IMR-90 (cell line): Measurements from ENCODE around the gene ENOX1. TPM values are rescaled to one million over a fixed set of nuclear protein-coding genes. Genes with fewer than 3 reads are reported as not detected.
A peak's percentile ranks its signal among the peaks of the same experiment; 100 is the strongest.

Experiments
- ATAC-seq: fragments of 200-7000 bp; cut with Tn5 transposase; 2 replicates; pipeline ENCODE4 v1.9.1; 2020; ENCODE audit warnings: low read depth, mild to moderate bottlenecking, moderate library complexity
- BruUV-seq: library from RNA; stranded (reverse); fragments of 400-500 nt; replicated peaks from 2 replicates; lab custom pipeline; 2021; lab: Mats Ljungman, UMichigan
- CTCF ChIA-PET: fragments of 300-600 bp; formaldehyde crosslinking; extraction: SDS; loops from one replicate; lab custom pipeline; 2021; ENCODE audit warnings: antibody characterized with exemption; lab: Yijun Ruan, JAX
- POLR2A ChIA-PET: fragments of 300-600 bp; sonication (Branson Sonifier 250); formaldehyde crosslinking; loops from one replicate; lab custom pipeline; 2022; ENCODE audit warnings: antibody characterized with exemption; ENCODE audit not compliant: unreplicated experiment; lab: Charles Lee
- DNase-seq: peaks from one replicate; pipeline ENCODE4 v3.0.0; 2013
- H2AFZ ChIP-seq: replicated peaks from 2 replicates; pipeline ENCODE3; 2013; ENCODE audit warnings: low read length, mild to moderate bottlenecking; ENCODE audit not compliant: poor library complexity
- H2AK5ac ChIP-seq: 2 replicates; pipeline ENCODE4 v1.6.1; 2013; ENCODE audit warnings: low read depth, low read length, inconsistent platforms
- H2AK9ac ChIP-seq: replicated peaks from 2 replicates; pipeline ENCODE3; 2013; ENCODE audit warnings: mild to moderate bottlenecking, low read depth, low read length, moderate library complexity; ENCODE audit not compliant: poor library complexity
- H2BK120ac ChIP-seq: 2 replicates; pipeline ENCODE4 v1.6.1; 2013; ENCODE audit warnings: low read depth, low read length, inconsistent platforms
- H2BK15ac ChIP-seq: 3 replicates; pipeline ENCODE4 v1.6.1; 2013; ENCODE audit warnings: low read depth, low read length, inconsistent platforms
- H2BK20ac ChIP-seq: 2 replicates; pipeline ENCODE4 v1.6.1; 2013; ENCODE audit warnings: low read depth, mild to moderate bottlenecking, inconsistent platforms, low read length, moderate library complexity
- H2BK5ac ChIP-seq: 2 replicates; pipeline ENCODE4 v1.6.1; 2013; ENCODE audit warnings: mild to moderate bottlenecking, low read depth, low read length, inconsistent platforms; ENCODE audit not compliant: poor library complexity, severe bottlenecking
- H3K14ac ChIP-seq: replicated peaks from 2 replicates; pipeline ENCODE4 v1.6.1; 2013; ENCODE audit warnings: low read depth, low read length, inconsistent platforms
- H3K18ac ChIP-seq: 2 replicates; pipeline ENCODE4 v1.6.1; 2013; ENCODE audit warnings: low read depth, low read length, control low read depth
- H3K23ac ChIP-seq: 2 replicates; pipeline ENCODE4 v1.6.1; 2013; ENCODE audit warnings: low read depth, low read length, inconsistent platforms
- H3K27ac ChIP-seq: 2 replicates; pipeline ENCODE4 v1.5.1; 2013; ENCODE audit warnings: mild to moderate bottlenecking, control low read depth, low read length; ENCODE audit not compliant: insufficient read depth
- H3K27me3 ChIP-seq: 2 replicates; pipeline ENCODE4 v1.6.1; 2013; ENCODE audit warnings: low read length; ENCODE audit not compliant: control insufficient read depth, insufficient read depth
- H3K36me3 ChIP-seq: 2 replicates; pipeline ENCODE4 v1.6.1; 2013; ENCODE audit warnings: low read length, mixed read lengths; ENCODE audit not compliant: control insufficient read depth, insufficient read depth
- H3K4ac ChIP-seq: 2 replicates; pipeline ENCODE4 v1.6.1; 2013; ENCODE audit warnings: low read depth, low read length, inconsistent platforms
- H3K4me1 ChIP-seq: 2 replicates; pipeline ENCODE4 v1.6.1; 2013; ENCODE audit warnings: low read length, mixed read lengths; ENCODE audit not compliant: control insufficient read depth, insufficient read depth
- H3K4me2 ChIP-seq: 2 replicates; pipeline ENCODE4 v1.6.1; 2013; ENCODE audit warnings: low read depth, mild to moderate bottlenecking, control low read depth, low read length, moderate library complexity
- H3K4me3 ChIP-seq: 2 replicates; pipeline ENCODE4 v1.5.1; 2013; ENCODE audit warnings: low read depth, mild to moderate bottlenecking, control low read depth, low read length, moderate library complexity; ENCODE audit not compliant: insufficient read depth
- H3K56ac ChIP-seq: 2 replicates; pipeline ENCODE4 v1.6.1; 2013; ENCODE audit warnings: low read length, inconsistent platforms; ENCODE audit not compliant: insufficient read depth; ENCODE audit errors: extremely low read depth
- H3K79me1 ChIP-seq, 2 experiments: 2 replicates each; pipeline ENCODE4 v1.6.1; 2013; ENCODE audit warnings: low read length in 2 of 2, inconsistent platforms in 1 of 2, low read depth in 1 of 2
- H3K9ac ChIP-seq: 2 replicates; pipeline ENCODE4 v1.6.1; 2013; ENCODE audit warnings: low read depth, low read length, control low read depth
- H3K9me1 ChIP-seq: 2 replicates; pipeline ENCODE4 v1.6.1; 2013; ENCODE audit warnings: low read length, inconsistent platforms; ENCODE audit not compliant: insufficient read depth
- H3K9me3 ChIP-seq: 2 replicates; pipeline ENCODE4 v1.6.1; 2013; ENCODE audit warnings: low read length; ENCODE audit not compliant: control insufficient read depth, insufficient read depth
- H4K20me1 ChIP-seq: 2 replicates; pipeline ENCODE4 v1.6.1; 2013; ENCODE audit warnings: low read length, inconsistent platforms; ENCODE audit not compliant: insufficient read depth
- H4K5ac ChIP-seq: 2 replicates; pipeline ENCODE4 v1.6.1; 2013; ENCODE audit warnings: mild to moderate bottlenecking, low read depth, low read length, control low read depth
- H4K8ac ChIP-seq, 2 experiments: 2 replicates each; pipeline ENCODE4 v1.6.1; 2013; ENCODE audit warnings: low read depth in 2 of 2, low read length in 2 of 2, control low read depth in 1 of 2, inconsistent platforms in 1 of 2
- H4K91ac ChIP-seq: 2 replicates; pipeline ENCODE4 v1.6.1; 2013; ENCODE audit warnings: low read depth, low read length, inconsistent platforms; ENCODE audit not compliant: insufficient read depth
- BHLHE40 ChIP-seq: fragments of 150-350 bp; IDR thresholded peaks from 2 replicates; pipeline ENCODE4 v1.6.1; 2016; ENCODE audit warnings: mild to moderate bottlenecking, low read depth, low read length
- CEBPB ChIP-seq: IDR thresholded peaks from 2 replicates; pipeline ENCODE4 v1.6.1; 2012; ENCODE audit warnings: low read depth, low read length, improper control_type of control experiment
- CHD1 ChIP-seq: IDR thresholded peaks from 2 replicates; pipeline ENCODE4 v1.6.1; 2012; ENCODE audit warnings: low read depth, low read length, improper control_type of control experiment
- ELK1 ChIP-seq: fragments of 150-350 bp; IDR thresholded peaks from 2 replicates; pipeline ENCODE4 v1.6.1; 2016; ENCODE audit warnings: low read depth, mild to moderate bottlenecking, low read length, moderate library complexity, borderline replicate concordance
- FOS ChIP-seq: fragments of 150-350 bp; IDR thresholded peaks from 2 replicates; pipeline ENCODE4 v1.6.1; 2016; ENCODE audit warnings: low read depth, low read length
- MAFK ChIP-seq: IDR thresholded peaks from 2 replicates; pipeline ENCODE4 v1.6.1; 2012; ENCODE audit warnings: low read depth, low read length, improper control_type of control experiment
- MAZ ChIP-seq: IDR thresholded peaks from 2 replicates; pipeline ENCODE4 v1.6.1; 2012; ENCODE audit warnings: low read depth, mild to moderate bottlenecking, low read length, improper control_type of control experiment, moderate library complexity, borderline replicate concordance
- MXI1 ChIP-seq: IDR thresholded peaks from 2 replicates; pipeline ENCODE4 v1.6.1; 2012; ENCODE audit warnings: low read depth, mild to moderate bottlenecking, low read length, moderate library complexity, borderline replicate concordance
- NFE2L2 ChIP-seq: fragments of 150-350 bp; IDR thresholded peaks from 2 replicates; pipeline ENCODE4 v1.6.1; 2016; ENCODE audit warnings: low read depth, mild to moderate bottlenecking, low read length
- POLR2A ChIP-seq: IDR thresholded peaks from 2 replicates; pipeline ENCODE4 v1.6.1; 2012; ENCODE audit warnings: mild to moderate bottlenecking, low read depth, low read length
- RAD21 ChIP-seq: IDR thresholded peaks from 2 replicates; pipeline ENCODE4 v1.6.1; 2012; ENCODE audit warnings: low read length, improper control_type of control experiment
- RCOR1 ChIP-seq: IDR thresholded peaks from 2 replicates; pipeline ENCODE4 v1.6.1; 2012; ENCODE audit warnings: mild to moderate bottlenecking, low read length, improper control_type of control experiment; ENCODE audit not compliant: insufficient replicate concordance
- RFX5 ChIP-seq: IDR thresholded peaks from 2 replicates; pipeline ENCODE4 v1.8.0; 2012; ENCODE audit warnings: low read depth, mild to moderate bottlenecking, low read length, moderate library complexity
- SMC3 ChIP-seq: fragments of 150-350 bp; IDR thresholded peaks from 2 replicates; pipeline ENCODE4 v1.6.1; 2016; ENCODE audit warnings: low read depth, mild to moderate bottlenecking, antibody characterized with exemption, low read length, moderate library complexity
- WGBS, 2 experiments: methylation state at CpG; one replicate each; pipeline versions ENCODE4 v1.1.5 to v1.1.7; 2013; ENCODE audit warnings: missing lambda C conversion rate in 2 of 2; ENCODE audit not compliant: insufficient read length in 1 of 2; ENCODE audit errors: extremely low coverage in 2 of 2; 5-methylcytosine and 5-hydroxymethylcytosine counted together
- dilution Hi-C: fragments of 300-500 bp; cut with HindIII; formaldehyde crosslinking; loops from one replicate; pipeline ENCODE4 v1.14.3; 2018; ENCODE audit warnings: low sequenced_read_pairs; ENCODE audit not compliant: unreplicated experiment
- in situ Hi-C: fragments of 300-500 bp; cut with MboI; formaldehyde crosslinking; loops from 3 replicates; pipeline ENCODE4 v1.14.3; 2019; ENCODE audit warnings: low sequenced_read_pairs, inconsistent platforms, mixed read lengths
- intact Hi-C: fragments of 100-400 bp; cut with micrococcal nuclease; formaldehyde crosslinking; loops from 2 replicates; pipeline ENCODE4 v1.10.0; 2022
- polyA plus RNA-seq, 3 experiments: library from polyadenylated mRNA; depleted of rRNA; stranded (reverse); fragments of >200 nt; gene quantifications; 2 replicates each; pipeline ENCODE4 v1.2.3, GENCODE V29; 2012; ENCODE audit warnings: low replicate concordance in 1 of 3
- total RNA-seq: library from RNA; depleted of rRNA; stranded (reverse); fragments of >200 nt; gene quantifications from 2 replicates; pipeline ENCODE4 v1.2.3, GENCODE V29; 2012
- TF ChIP-seq, protein P1 (sequence below): fragments of 150-350 bp; IDR thresholded peaks from 2 replicates; pipeline ENCODE4 v1.6.1; 2017; ENCODE audit warnings: mild to moderate bottlenecking, antibody characterized with exemption, low read length, low read depth
- TF ChIP-seq, protein P2 (sequence below): conservative IDR thresholded peaks from 2 replicates; pipeline ENCODE4 v1.5.1; 2012; ENCODE audit warnings: mild to moderate bottlenecking, low read depth, low read length, improper control_type of control experiment

The ENOX1 gene
- total and polyA plus RNA-seq, 2 of the 4 experiments (the other 2 are of a cell fraction), result 0.99 to 1.3 TPM

DNA sequence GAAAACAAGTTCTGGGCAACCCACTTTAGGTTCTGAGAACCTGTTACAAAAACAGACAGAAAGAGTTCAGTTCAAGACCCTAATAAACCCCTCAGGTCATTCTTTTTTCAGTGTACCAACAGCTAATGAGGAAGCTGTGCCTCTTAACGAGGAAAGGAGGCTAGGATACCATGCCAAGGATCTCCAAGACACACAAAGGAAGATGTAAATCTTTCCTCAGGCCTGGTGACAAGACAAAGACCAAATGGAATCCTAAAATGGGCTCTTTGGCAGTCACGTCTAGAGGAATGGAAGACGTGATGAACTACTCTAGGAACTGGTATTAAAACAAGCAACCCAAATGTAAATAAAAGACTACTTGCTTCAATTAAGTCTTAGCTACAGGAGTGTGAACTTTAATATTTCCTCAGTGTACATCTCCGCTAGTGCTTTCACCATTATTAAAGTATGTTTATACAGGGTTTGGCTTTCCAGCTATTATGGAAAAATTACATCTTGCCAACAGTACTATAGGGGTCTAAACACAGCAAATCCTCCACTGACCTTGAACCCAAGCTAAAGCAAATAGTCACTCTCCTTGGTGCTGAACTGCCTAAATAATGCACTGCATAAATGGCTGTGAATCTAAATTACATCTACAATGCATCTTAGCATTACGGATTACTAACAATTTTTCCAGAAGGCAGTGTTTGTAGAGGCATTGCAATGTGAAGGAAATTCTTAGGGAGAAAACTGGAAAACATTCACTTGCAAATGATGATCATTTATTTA is 42.3 kb downstream of the ENOX1 start:
- H3K9me1 ChIP-seq, result no peaks in the 10 kb centered on the region
- H3K36me3 ChIP-seq, result no peaks in the 10 kb centered on the region
- CTCF ChIA-PET, result no interaction called here
- H3K14ac ChIP-seq, result no peak overlapping the region
- no peak overlapping the region for H3K4me2 ChIP-seq
- no peak for TF ChIP-seq FOS
- TF ChIP-seq NFE2L2, result no peak
- TF ChIP-seq MAFK, result no peak
- TF ChIP-seq MXI1, result no peak
- no peak for TF ChIP-seq RFX5
- no peak for TF ChIP-seq POLR2A
- TF ChIP-seq RCOR1, result no peak
- TF ChIP-seq BHLHE40, result no peak
- TF ChIP-seq, protein P1, sequence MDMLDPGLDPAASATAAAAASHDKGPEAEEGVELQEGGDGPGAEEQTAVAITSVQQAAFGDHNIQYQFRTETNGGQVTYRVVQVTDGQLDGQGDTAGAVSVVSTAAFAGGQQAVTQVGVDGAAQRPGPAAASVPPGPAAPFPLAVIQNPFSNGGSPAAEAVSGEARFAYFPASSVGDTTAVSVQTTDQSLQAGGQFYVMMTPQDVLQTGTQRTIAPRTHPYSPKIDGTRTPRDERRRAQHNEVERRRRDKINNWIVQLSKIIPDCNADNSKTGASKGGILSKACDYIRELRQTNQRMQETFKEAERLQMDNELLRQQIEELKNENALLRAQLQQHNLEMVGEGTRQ, result no peak
- TF ChIP-seq CHD1, result no peak
- TF ChIP-seq RAD21, result no peak
- no peak for TF ChIP-seq SMC3
- TF ChIP-seq ELK1, result no peak
- TF ChIP-seq MAZ, result no peak
- TF ChIP-seq, protein P2, sequence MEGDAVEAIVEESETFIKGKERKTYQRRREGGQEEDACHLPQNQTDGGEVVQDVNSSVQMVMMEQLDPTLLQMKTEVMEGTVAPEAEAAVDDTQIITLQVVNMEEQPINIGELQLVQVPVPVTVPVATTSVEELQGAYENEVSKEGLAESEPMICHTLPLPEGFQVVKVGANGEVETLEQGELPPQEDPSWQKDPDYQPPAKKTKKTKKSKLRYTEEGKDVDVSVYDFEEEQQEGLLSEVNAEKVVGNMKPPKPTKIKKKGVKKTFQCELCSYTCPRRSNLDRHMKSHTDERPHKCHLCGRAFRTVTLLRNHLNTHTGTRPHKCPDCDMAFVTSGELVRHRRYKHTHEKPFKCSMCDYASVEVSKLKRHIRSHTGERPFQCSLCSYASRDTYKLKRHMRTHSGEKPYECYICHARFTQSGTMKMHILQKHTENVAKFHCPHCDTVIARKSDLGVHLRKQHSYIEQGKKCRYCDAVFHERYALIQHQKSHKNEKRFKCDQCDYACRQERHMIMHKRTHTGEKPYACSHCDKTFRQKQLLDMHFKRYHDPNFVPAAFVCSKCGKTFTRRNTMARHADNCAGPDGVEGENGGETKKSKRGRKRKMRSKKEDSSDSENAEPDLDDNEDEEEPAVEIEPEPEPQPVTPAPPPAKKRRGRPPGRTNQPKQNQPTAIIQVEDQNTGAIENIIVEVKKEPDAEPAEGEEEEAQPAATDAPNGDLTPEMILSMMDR, result no peak
- TF ChIP-seq CEBPB, result no peak
- H4K20me1 ChIP-seq, result no peaks in the 10 kb centered on the region
- H3K56ac ChIP-seq, result no peak overlapping the region
- H3K18ac ChIP-seq, result no peak overlapping the region
- H3K79me1 ChIP-seq, result no peaks in the 10 kb centered on the region
- H3K27me3 ChIP-seq, result peaks cover 2% of the 10 kb centered on the region; the same call in 1 of the 2 replicates
- WGBS, 2 experiments, result no CpG with 5 or more reads among the region's 5 CpGs
- H3K27ac ChIP-seq, result no peak overlapping the region
- intact Hi-C loops, result no loop called here
- no peak overlapping the region for H4K91ac ChIP-seq
- H2BK5ac ChIP-seq, result no peak overlapping the region
- H4K8ac ChIP-seq, result no peak overlapping the region
- H3K4me1 ChIP-seq, result no peaks in the 10 kb centered on the region
- H2AK5ac ChIP-seq, result no peak overlapping the region
- H3K4me3 ChIP-seq, result no peak overlapping the region
- DNase-seq (peak; percentile 4), ATAC-seq (no peak)
- no peak overlapping the region for H3K23ac ChIP-seq
- no peak overlapping the region for H2AFZ ChIP-seq
- no peak overlapping the region for H3K4ac ChIP-seq
- H2AK9ac ChIP-seq, result no peak overlapping the region
- H4K5ac ChIP-seq, result no peak overlapping the region
- no peak overlapping the region for H3K9ac ChIP-seq
- H2BK15ac ChIP-seq, result no peak overlapping the region
- in situ Hi-C loops, result no loop called here
- POLR2A ChIA-PET, result no interaction called here
- no peak overlapping the region for H2BK20ac ChIP-seq
- H3K9me3 ChIP-seq, result no peaks in the 10 kb centered on the region
- dilution Hi-C loops, result no loop called here
- BruUV-seq, result no TSS peak
- H2BK120ac ChIP-seq, result no peak overlapping the region
